Stimulated activated CD4-positive, alpha-beta T cell treated with anti-CD3 and anti-CD28 coated beads, TNF-alpha, amount 100 ng/mL, for 24 hours (primary cell): Measurements from ENCODE around the gene SCGB1D2.

ENCODE experiments used
- DNase-seq, 3 experiments: peaks; one replicate each; pipeline ENCODE4 v3.0.0-alpha.2; 2020; ENCODE audit warnings: low read depth in 3 of 3

Gene SCGB1D2

DNA sequence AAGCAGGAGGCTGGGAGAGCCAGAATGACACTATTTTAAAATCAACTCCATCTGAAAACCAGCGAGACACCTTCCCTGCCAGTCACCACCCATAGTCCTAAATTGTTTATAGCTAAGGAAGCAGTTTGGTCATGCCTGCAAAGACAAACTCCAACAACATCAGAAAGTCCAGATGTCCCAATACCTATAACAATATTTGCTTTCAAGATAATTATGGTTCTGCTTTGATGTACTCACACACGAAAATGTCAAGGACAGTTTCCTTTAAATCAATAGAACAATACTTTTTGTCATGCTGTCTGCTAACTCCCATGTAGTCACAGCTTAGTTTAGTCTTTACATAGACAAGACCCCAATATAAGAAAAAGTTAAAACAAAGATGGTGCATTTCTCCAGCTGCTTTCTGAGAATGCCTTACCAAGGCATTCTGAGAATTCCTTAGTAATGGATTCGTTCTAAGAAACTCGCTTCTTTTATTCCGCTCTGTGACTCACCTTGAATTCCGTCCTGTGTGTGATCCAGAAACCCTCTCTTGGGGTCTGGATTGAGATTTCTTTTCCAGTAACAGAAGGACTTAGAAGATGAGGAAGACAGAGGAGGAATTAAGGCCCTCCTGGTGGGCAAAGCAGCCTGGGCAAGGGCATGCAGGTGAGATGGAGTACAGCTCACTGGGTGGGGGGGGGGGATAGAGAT lies 18.4 kb downstream of the SCGB1D2 start:
- DNase-seq = no peak

DNA sequence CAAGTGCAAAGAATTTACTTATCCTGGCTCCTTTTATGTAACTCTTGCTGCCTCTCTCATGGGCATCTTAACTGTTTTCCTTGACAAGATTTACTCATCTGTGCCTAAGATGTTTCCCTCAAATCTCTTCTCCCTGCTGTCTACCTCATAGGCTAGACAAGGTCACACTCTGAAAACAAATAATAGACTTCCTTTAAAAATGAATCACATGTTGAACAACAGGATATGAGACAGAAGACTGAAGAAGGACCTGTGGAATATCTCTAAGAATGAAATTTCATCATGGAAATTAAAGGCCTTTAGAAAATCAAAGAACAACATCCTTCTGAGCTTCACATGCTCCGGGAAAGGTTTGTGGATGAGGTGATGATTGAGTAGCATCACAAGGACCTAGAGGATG lies 22.0 kb downstream of the SCGB1D2 start:
- DNase-seq = no peak

DNA sequence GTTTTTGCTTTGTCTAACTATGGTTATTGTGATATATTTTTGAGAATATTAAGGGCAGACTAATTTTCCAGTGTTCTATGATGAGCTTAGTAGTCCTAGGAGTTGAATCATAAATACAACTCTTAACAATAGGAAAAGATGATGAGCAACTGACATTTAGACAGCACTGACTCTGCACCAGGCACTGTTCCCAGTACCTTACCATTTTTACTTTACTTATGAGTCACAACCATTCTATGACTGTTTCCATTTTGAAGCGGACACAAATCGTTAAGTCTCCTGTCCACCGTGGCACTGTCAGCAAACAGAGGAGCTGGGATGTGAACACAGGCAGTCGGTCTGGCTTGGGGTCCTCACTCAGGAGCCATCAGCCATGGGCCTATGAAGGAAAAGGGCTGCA lies 24.5 kb downstream of the SCGB1D2 start:
- peak in 1 of 3 experiments; percentile 5 for DNase-seq

DNA sequence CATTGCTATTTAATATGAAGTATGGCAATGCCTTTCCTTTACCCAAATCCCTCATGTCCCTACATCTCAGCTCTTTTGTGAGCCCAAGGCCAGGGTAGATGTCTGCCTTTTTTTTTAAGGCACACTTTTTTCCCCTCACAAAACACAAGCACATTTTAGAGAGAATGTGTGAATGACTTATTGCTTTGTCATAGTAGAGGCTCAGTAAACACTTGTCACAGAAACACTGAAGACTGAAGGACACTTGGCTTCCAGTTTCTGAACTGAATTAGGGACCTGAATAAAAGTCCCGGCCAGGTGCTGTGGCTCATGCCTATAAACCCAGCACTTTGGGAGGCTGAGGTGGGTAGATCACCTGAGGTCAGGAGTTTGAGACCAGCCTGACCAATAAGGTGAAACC lies 25.0 kb downstream of the SCGB1D2 start:
- no peak for DNase-seq

DNA sequence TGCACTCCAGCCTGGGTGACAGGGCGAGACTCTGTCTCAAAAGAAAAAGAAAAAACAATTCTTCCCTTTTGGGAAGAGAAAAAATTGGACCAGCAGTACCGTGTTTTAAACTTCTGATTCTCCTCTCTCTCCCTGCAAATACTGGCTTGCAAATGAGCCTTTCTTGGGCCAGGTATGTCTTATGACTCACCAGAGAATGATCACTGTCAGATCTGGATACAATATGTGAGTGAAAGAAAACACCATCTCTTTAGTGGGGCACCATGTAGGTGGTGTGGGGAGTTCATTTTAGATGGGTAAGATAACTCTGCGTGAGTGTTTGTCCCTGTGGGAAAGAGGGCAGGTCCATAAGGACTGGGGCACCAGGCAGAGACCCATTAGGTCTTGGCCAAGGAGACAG lies 25.5 kb downstream of the SCGB1D2 start:
- no peak for DNase-seq

DNA sequence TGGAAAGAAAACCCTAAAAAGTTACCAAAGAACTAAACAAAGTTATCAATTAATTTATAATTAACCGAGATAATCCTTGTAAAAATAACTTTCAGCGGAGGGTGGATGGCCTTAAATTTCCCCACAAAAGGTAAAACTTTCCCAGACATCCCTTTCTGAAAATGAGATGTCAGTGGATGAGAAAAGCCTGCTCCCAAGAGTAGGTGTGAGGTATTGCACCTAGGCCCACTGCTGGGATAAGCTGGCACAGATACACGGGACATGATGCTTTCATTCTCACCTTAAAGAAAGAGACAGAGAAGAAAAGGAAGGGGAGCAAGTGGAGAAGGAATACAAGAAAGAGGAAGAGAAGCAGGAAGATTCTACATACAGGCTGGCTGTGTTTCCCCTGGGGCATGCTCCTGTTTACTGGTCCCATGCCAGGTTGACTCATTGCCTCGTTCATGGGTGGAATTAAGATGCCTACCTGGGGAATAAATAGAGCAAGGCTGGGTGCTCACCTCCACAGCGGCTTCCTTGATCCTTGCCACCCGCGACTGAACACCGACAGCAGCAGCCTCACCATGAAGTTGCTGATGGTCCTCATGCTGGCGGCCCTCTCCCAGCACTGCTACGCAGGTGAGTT lies 27.7 kb downstream of the SCGB1D2 start, which contains the start of gene SCGB2A2:
Gene SCGB2A2, plus strand, starts transcription at position 505 of the 625 bp plus-strand sequence. Its CDS starts 59 bp downstream, at position 564.
- no peak for DNase-seq

DNA sequence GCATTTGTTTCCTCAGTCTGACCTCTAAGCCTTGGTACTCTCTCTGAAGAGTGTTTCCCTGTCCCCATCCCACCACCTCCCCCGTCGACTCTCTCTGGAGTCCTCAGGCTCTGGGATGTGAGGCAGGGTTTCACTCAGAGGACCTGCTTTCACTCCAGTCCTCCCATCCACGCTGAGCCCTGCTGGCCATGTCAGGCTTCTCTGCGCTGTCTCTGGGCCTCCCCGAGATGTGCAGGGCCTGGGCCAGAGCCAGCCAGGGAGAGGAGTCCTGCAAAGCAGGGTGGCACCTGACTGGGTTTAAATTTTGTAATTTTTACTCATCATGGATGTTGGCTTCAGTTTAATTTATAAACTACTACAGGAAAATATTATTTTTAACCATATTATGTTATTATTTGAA lies 31.2 kb downstream of the SCGB1D2 start:
- no peak for DNase-seq

DNA sequence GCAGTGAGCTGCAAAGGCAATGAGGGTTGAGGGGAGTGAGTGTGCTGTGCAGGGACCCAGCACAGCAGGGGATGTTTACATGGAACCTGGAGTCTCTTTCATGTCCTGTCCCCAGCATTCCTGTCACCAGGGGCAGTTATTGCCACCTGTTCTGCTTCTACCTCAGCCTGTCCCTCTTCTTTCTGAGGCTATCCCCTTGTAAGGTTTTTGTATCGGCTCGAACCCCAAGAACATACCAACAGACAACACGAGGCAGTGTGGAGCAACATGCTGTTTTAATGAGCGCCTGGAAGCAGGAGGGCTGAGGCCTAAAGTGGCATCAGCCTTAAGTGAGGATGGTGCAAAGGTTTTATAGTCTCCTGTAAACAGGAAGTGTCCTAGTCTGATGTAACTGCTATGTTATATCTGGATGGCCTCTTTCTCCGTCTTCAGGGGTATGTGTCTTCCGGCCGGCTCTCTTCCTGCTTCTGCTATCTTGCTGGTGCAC lies 31.8 kb downstream of the SCGB1D2 start:
- DNase-seq = no peak

DNA sequence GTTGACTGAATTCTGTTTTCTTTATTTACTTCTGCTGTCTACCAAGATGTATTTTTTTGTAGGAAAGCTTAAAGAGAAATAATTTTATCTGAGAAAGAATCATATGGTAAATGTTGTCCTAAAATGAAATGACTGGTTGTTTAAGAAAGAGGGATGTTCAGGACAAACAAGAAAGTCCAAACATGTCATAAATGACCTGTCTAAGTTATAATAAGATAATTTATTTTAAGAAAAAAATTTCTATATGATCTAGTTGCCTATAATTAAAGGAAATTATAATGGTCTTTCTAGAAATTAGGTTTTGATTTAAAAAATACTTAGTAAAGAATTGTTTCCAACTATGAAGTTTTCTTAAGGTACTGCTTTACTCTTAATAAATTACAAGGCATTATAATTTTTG lies 38.4 kb downstream of the SCGB1D2 start:
- no peak for DNase-seq
